CD4-positive, alpha-beta T cell treated with Interferon gamma for 1 hour (primary cell): ENCODE data around the gene COPB2.
A peak's percentile ranks its signal among the peaks of the same experiment; 100 is the strongest.
"Not testable (repeated sequence)": the region's sequence is repeated elsewhere in the genome, so short reads cannot be mapped to it uniquely, and the experiment has no call there.

Experiments used
- DNase-seq: peaks from one replicate; pipeline ENCODE4 v3.0.0-alpha.2; 2020

The COPB2 gene

DNA sequence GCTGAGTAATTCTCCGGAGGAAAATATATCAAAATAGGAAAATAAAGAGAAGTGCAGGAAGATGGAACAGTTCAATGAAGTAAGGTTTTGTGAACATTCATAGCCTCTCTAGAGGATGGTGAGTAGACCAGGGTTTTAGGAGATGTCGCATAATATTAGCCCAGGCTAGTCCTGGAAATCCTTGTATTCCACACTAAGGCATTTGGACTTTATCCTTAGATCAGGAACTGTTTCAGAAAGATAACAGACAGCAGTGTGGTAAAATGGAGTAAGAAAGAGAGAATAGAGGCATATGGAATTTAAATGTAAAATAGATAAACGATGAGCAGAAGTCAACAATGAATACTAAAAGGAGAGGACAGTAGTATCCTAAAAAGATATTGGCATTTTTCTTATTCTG is 12.1 kb downstream of the COPB2 start:
- no peak for DNase-seq

DNA sequence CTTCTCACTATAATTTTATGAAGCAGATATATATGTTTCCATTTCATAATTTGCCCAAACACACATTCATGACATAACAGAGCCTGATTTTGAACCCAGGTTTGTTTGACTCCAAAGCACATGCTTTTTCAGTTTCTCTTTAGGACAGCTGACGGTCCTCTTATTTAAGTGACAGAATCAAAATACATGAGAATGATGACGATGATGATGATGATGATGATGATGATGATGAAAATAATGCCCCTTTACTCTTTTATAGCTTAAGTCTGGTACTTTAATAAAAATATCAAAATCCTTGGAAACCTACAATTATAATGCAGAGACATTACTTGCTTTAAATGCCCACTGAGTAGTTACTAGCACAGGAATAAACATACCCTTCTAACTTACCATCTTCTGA is 15.3 kb downstream of the COPB2 start:
- no peak for DNase-seq

DNA sequence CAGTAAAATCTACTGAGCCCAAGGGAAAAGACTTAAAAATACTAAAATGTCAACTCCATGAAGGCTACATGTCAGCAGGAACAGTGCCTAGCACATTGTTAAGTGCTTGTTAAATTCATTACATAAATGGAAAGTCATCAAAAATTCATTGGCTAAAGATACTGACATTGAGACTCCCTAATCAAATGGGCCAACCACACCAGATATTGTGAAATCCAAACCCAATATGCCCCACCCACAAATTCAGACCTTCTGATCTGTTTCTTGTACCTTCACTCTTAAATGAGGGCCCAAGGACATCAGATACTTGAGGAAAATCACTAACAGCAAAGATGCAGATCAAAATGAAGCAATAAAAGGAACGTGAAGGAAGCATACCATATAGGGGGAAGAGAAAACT is 24.9 kb downstream of the COPB2 start:
- DNase-seq: no peak

DNA sequence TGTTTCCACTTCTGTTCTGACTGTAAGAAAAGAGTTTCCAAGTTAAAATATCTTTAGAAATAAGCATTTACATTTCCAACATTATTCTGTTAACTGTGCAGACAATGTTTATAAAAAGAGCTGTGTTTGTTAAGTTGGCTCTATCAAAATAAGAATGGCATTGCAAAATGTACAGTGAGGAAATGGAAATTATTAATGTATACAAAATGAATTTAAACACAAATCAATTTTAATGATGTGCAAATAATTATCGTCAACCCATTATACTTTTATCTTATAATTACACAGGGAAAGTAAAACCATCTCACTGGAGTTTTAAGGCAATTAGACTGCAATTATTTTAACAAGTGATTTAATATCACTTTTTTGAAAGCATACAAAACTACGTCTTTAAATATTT is 28.2 kb downstream of the COPB2 start:
- DNase-seq: no peak

DNA sequence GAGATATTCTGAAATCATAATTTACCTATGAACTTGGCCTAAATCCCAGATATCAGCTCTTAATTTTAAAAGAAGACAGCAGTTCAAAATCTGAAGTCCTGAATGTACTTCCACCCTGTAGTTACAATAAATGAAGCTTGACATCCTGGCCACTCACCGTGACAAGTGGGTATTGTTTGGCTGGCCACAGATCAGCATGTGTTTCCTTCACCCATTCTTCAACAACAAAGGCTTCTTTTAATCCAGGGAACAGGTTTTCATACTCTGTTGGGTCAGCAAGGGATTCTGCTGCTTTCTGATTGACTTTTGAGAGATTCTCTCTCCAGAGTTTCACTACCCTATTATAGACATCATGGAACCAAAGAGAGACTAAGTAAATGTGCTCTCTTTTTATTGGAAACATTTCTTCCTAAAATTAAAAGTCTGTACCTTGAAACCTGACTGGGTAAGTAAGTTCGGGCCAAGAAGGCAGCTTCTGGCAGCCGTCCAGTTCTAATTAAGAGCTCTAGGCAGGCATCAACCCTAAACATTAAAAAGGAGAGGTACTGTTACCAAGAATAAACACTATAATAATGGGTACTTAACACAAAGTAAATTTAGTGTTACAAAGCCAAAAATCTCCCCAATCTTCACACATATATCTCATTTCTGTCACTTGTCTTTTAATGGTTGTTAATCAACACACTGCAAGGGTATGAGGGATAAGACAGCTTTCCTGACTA is 30.4 kb downstream of the COPB2 start:
- DNase-seq: no peak

DNA sequence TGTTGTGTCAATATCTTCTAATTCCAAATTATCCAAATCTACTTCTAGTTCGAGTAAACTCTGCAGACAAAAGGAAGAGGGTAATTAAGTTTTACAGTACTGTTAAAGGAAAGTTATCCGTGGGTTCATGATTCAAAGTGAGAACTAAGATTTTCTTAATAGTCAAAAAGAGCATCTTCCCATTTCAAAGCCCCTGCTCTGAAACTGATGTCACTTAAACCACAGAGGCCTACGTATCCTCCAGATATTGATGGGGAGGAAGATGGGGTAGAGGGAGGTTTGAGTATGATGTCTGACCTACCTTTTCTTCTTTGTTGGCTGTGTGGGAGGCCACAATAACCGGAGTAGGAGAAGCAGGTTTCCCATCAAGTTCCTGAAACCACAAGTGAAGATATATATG is 31.5 kb downstream of the COPB2 start:
- DNase-seq: no peak

DNA sequence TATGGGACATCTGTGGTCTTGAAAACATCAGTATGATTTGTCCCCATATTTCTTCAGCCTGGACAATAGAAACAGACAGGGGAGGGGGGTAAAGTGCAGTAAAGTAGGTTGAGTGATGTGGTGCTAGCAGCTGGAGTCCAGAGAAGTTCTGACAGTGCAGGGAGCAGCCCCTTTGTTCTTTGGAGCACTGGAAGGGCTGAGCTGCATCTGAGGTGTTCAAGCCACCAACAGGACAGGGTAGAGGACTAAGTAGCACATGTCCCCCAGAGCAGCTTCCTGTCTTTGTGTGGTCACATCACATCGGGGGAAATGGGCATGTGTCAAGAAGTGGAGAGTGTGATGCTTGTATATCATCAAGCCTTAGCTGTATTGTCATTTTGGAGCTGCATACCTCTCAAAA is 33.6 kb downstream of the COPB2 start:
- no peak for DNase-seq

DNA sequence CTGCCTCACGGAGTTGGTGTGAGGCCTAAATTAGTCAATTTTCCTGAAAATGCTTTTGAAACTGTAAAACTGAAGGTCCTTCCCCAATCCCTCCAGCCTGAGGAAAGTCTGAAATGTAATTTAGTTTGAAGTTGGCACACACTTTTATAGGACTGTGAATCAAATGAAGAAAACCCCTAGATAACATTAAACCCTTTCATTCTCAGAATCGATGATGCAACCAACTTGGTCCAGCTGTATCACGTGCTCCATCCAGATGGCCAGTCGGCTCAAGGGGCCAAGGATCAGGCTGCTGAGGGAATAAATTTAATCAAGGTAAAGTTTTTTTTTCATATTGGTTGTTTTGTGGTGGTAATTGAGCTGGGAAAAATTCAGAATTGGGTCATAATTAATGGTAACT is 34.0 kb downstream of the COPB2 start:
- DNase-seq: no peak

DNA sequence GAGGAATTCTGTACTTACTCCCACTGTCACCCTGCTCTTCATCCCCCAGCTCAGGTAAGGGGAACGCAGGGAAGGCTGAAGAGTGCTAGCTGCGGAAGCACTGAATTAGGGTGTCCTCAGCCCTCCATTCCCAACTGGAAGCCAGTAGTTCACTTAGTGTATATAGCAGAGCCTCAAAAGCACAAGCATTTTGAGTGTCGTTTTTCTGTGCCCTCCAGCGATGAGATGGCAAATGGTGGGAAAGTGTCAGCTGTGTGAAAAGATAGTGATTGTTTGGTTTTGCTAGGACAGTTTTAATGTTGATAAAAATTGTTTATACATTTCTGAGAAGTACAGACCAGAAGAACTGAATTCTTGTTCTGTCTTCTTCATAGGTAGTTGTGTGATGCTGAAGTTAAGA is 34.8 kb downstream of the COPB2 start:
- no peak for DNase-seq

DNA sequence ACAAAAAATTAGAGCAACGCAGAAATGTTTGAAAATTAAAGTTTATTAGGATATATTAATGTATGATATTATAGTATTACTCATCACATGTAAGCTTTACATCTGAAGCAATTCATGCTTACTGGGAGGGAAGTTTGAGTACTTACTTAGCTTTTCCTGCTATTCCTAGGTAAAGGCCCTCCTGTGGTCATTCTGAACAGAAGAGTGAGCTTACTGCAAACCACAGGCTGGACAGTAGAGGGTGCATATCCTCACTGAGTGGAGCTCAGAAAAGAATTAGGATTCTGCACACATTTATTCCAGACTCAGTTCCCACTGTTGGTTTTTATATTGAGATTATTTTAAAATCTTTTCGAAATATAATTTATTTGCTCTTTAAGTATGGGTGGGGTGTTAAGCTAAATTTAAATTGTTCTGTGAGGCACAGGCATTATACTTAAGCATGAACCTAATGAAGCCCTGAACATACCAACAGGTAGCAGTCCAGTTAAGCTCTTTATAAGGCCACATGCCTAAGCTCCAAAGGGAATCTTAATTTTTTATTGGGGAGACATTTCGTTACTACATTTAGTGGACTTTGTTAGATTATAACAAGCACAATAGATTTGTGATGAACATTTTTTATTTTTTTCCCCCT is 35.4 kb downstream of the COPB2 start:
- DNase-seq: no peak

DNA sequence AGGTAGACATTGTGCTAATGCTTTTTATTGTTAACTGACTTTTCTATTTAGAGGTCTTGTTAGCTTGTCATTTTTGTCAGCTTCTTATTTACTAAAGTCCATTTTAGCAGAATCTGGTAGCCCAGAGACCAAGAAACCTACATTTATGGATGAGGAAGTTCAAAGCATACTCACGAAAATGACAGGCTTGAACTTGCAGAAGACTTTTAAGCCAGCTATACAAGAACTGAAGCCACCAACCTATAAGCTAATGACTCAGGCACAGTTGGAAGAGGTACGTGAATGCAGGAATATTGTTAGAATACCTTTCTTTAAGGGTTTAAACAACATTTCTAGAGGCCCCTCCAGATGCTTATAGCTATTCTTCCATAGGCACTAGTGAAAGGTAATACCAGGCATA is 42.7 kb downstream of the COPB2 start:
- no peak for DNase-seq

DNA sequence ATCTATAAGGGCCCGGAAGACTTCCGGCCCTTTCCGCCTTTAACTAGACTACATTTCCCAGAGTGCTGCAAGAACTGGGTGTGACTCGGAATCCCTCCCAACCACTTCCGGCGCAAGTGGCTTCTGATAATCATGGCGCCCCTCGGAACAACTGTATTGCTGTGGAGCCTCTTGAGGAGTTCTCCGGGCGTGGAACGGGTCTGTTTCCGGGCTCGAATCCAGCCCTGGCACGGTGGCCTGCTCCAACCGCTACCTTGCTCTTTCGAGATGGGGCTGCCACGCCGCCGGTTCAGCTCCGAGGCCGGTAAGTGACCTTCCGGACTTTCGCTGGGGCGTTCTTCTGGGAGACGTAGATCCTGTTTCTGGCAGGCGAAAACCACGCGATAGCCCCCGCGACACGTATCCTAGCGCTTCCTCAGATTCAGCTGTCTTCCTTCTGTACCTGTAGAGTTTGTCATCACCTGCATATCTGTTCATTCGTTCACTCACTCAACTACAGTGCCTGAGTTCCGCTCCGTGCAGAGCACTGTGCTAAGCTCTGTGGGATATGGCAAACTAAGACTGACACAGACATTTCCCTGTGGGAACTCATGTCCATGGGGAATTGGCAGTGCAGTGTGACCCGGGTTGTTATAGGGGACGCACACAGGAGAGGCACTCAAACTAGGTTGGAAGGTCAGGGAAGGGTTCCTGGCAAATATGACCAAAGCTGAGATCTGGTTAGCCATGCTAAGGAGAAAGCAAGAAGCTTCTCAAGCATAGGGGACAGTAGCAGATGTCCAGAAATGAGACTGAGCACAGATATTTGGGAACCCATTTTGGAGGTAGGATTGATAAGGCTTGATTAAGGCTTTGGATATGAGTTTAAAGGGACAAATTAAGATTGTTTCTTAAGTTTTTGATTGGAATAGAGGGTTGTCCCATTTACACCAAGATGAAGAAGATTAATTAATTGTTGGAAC is 45.3 kb downstream of the COPB2 start, which contains the start of gene MRPS22:
Gene MRPS22, plus strand, starts transcription at position 126 of the 962 bp plus-strand sequence. Its CDS starts 7 bp downstream, at position 133.
- DNase-seq: peak; percentile 83

DNA sequence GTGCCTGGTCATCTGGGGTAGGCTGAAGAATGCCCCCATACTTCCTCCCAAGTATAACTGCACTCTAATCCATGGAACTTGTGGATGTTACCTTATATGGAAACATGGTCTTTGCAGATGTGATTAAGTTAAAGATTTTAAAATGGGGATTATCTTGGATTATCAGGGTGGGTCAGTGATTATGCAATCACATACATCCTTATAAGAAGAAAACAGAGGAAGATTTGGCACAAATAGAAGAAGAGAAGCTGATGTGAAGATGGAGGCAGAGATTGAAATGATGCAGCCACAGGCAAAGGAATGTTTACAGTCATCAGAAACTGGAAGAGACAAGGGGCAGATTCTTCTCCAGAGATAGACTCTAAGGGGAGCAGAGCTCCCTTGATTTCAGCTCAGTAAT is 47.4 kb downstream of the COPB2 start:
- DNase-seq: no peak

DNA sequence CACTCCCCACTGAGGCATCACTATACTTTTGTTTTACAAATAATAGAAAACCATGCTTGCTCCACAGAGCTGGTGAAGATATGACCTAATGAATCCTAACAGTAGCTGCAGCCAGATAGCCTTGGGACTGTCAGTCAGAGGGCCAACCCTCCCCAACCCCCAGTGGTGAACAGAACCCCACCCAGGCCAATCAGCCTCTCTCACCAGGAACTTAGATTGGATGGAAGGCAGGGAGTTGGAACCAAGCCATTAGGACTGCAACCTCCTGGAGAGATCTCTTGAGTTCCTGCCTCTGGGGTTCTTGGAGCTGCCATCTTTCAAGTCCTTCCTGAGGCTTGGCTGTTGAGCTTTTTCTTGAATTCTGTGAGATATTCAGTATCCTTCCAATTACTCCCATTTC is 48.7 kb downstream of the COPB2 start:
- DNase-seq: no peak

DNA sequence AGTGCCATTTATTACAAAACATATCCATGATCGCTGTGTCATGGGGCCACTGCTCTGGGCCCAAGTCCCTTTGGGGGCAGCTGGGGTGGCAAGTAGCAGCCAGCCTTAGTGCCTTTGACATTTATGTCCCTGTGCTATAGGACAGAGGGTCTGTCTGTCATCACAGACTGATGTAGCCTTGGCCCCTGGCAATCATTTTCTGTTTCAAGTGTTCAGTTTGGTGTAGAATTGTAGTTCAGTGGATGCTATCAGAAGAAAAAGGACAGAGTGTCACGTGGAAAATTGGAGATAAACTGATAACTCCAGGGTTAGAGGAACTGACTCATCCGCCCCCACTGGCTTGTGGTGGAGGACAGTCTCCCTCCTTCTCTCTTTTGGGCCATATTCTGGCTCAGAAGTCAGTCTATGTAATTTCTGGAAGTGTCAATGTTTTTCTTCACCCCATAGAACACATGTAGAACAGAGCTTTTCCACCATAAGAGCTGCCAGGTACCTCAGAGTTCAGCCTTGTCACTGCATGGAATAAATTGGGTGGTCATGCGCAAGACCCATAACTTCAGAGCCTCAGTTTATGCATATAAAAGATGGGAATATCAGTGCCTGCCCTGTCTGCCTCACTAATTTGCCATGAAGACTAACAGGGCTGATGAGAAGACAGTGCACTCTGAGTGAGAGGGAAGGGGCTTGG is 50.1 kb downstream of the COPB2 start:
- no peak for DNase-seq

DNA sequence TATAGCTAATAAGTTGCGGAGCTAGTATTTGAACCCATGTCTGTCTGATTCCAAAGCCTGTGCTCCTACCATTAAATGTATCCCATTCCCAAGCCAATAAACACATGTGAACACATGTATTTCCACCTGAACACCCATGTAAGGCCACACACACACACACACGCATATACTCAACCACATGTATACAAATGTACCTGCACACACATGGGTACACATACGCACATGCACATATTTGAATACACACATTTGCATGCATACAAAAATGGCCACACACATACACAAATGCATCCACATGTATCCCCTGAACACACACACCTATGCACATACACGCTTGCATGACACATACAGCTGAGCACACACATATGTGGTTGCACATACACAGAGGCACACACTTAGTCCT is 51.0 kb downstream of the COPB2 start:
- DNase-seq: no peak

DNA sequence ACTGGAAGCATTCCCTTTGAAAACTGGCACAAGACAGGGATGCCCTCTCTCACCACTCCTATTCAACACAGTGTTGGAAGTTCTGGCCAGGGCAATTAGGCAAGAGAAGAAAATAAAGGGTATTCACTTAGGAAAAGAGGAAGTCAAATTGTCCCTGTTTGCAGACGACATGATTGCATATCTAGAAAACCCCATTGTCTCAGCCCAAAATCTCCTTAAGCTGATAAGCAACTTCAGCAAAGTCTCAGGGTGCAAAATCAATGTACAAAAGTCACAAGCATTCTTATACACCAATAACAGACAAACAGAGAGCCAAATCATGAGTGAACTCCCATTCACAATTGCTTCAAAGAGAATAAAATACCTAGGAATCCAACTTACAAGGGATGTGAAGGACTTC is 54.8 kb downstream of the COPB2 start:
- not testable (repeated sequence) for DNase-seq

DNA sequence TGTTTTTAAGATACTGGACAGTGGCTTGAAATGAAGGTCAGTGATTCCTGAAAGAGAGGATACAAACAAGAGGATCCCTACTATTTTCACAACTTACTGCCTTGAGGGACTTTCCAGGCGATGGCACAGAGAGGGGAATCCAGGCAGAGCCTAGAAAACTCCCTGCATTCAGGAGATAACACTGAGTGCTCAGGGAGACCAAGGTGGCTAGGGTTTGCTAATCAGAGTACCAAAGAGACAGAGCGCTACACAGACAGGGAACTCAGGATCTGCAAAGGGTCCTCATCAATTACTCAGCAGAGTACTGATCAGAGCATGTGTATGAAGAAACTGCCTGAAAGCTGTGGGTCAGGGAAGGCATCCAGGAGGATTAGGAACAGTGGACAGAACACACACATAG is 57.4 kb downstream of the COPB2 start:
- DNase-seq: no peak

DNA sequence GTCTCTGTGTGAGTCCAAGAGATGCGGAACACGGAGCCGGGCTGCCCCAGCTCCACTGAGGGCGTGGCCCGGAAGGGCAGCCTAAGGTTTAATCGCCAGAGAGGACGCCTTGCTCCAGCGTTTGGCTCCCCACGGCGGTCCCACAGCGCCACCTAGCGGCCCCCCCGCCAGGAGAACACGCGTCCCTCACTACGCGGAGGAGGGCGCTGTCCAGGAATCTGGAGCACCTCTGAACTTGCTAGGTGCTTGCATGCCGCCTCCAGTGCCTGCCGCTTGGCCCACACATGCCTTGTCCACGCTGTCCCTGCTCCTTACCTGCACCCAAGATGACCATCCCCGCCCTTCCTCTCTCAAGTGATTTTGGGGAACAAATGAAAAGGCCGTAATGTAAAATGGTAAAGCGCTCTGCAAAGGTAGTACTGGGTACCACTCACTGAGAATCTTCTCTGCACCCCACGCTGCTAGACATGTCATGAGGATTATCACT is 60.0 kb downstream of the COPB2 start:
- DNase-seq: peak; percentile 79

DNA sequence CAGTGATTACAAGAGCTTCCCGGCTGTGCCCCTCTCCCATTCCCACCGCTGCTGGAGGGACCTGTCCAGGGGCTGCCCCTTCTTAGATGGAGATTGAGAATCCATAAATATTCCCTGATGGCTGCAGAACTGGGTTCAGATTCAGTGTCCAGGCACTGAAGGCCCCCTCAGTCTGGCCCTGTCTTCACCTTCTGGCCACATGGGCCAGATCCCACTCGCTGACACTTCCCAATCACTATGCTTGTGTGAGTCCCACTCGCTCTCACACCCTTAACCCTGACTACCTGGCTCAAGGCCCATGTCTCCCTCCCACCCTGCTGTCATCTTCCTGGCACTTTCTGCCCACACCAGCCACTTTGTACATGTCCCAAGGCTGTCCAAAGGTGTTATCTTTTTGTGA is 61.1 kb downstream of the COPB2 start:
- no peak for DNase-seq

DNA sequence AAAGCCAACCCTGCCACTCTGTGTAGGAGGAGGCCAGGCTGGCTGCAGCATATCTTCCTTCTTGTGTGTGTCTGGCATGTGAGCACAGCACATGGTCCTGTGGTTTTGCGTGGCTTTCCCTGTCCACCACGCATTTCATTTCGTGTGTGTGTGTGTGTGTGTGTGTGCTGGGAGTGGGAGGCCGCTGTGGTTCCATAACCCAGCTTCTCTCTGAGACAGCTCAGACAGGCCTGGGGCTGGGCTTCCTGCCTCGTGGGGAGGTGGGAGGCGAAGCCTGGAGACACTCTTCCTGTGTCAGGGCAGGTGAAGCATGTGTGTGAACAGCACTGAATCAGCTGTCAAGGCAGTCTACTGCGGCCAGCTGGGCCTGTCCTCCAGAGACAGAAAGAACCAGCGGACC is 61.6 kb downstream of the COPB2 start:
- no peak for DNase-seq

DNA sequence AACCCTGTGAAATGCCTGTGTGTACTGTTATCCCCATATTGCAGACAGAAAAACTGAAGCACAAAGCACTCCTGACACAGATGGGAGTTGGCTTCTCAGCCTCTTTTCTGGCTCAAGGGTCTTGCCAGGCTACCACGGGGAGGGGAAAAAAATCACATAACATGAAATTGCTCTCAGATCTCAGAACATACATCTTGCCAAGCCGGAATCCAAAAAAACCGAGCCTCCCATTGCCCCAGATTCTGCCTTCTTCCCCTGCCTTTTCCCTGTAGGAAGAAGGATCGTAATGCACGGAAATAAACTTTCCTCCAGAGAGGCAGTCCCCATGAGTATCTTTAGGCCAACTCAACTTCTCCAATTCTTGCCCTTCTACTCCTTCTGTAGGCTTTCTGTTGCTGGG is 62.2 kb downstream of the COPB2 start:
- no peak for DNase-seq

DNA sequence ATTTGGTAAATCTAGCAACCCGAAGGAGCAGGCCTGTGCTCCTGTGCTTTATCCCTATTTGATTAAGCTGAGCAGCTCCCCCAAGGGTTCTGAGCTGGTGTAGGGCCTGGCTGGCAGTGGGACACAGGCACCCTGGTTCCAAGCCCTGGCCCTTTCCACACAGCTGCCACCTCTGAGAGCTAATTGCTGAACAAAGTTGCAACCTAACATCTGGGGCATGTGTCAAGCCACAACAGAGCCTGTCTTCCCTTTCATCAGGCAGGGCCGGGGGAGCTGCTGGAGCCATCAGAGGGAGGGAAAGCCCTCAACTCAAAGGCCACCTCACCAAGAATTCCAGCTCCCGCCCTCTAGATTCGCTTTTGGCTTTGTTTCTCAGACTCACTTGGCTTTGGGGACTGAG is 62.7 kb downstream of the COPB2 start:
- no peak for DNase-seq
